GM23338 (cell line): ENCODE results near the gene PIEZO2. TPM values are rescaled to one million over a fixed set of nuclear protein-coding genes. Genes with fewer than 3 reads are reported as not detected.

Experiments
- ATAC-seq: fragments of 200-7000 bp; cut with Tn5 transposase; 3 replicates; pipeline ENCODE4 v1.9.1; 2020
- DNase-seq: peaks from one replicate; pipeline ENCODE4 v3.0.0-alpha.2; 2015; ENCODE audit warnings: low spot score
- H2AFZ ChIP-seq: fragments of 200-600 bp; sonication (generic); 2 replicates; pipeline ENCODE4 v1.8.0; 2016; ENCODE audit warnings: antibody characterized with exemption, mild to moderate bottlenecking, moderate library complexity
- H3F3A ChIP-seq: fragments of 200-600 bp; sonication (generic); replicated peaks from 2 replicates; pipeline ENCODE4 v1.8.0; 2017; ENCODE audit warnings: antibody characterized with exemption, mixed run types, low read depth
- H3K27ac ChIP-seq: fragments of 200-600 bp; sonication (generic); 2 replicates; pipeline ENCODE4 v1.6.1; 2016; ENCODE audit warnings: low read depth
- H3K27me3 ChIP-seq: fragments of 200-600 bp; sonication (generic); 2 replicates; pipeline ENCODE4 v1.8.0; 2016; ENCODE audit warnings: mild to moderate bottlenecking, mixed run types, moderate library complexity; ENCODE audit not compliant: insufficient read depth
- H3K36me3 ChIP-seq: fragments of 200-600 bp; sonication (generic); 2 replicates; pipeline ENCODE4 v1.8.0; 2016; ENCODE audit warnings: mild to moderate bottlenecking; ENCODE audit not compliant: insufficient read depth
- H3K4me1 ChIP-seq: fragments of 200-600 bp; sonication (generic); 2 replicates; pipeline ENCODE4 v1.8.0; 2016; ENCODE audit warnings: mild to moderate bottlenecking, moderate library complexity; ENCODE audit not compliant: insufficient read depth
- H3K4me2 ChIP-seq: fragments of 200-600 bp; sonication (generic); 2 replicates; pipeline ENCODE4 v1.7.1; 2017; ENCODE audit warnings: mixed run types
- H3K4me3 ChIP-seq: fragments of 200-600 bp; sonication (generic); 2 replicates; pipeline ENCODE4 v1.6.1; 2016; ENCODE audit warnings: mixed run types
- H3K79me2 ChIP-seq: fragments of 200-600 bp; sonication (generic); replicated peaks from 2 replicates; pipeline ENCODE4 v1.8.0; 2017; ENCODE audit warnings: mild to moderate bottlenecking; ENCODE audit not compliant: insufficient read depth
- H3K9me2 ChIP-seq: fragments of 200-600 bp; sonication (generic); 2 replicates; pipeline ENCODE4 v1.8.0; 2017; ENCODE audit not compliant: insufficient read depth
- H4K20me1 ChIP-seq: fragments of 200-600 bp; sonication (generic); replicated peaks from 2 replicates; pipeline ENCODE4 v1.8.0; 2017; ENCODE audit warnings: mild to moderate bottlenecking; ENCODE audit not compliant: insufficient read depth
- H3K27ac Mint-ChIP-seq: 2 replicates; pipeline ENCODE4 v1.8.0; 2020; ENCODE audit warnings: inconsistent platforms, mild to moderate bottlenecking, moderate library complexity, mixed read lengths
- H3K27me3 Mint-ChIP-seq: 3 replicates; pipeline ENCODE4 v1.8.0; 2022; ENCODE audit warnings: low read depth, mild to moderate bottlenecking, moderate library complexity, mixed read lengths, inconsistent platforms; ENCODE audit not compliant: insufficient read depth, poor library complexity
- H3K36me3 Mint-ChIP-seq: 3 replicates; pipeline ENCODE4 v1.8.0; 2021; ENCODE audit warnings: low read depth, mild to moderate bottlenecking, inconsistent platforms, moderate library complexity, mixed read lengths
- H3K4me1 Mint-ChIP-seq: 3 replicates; pipeline ENCODE4 v1.8.0; 2020; ENCODE audit warnings: mild to moderate bottlenecking, inconsistent platforms, mixed read lengths
- H3K4me3 Mint-ChIP-seq: 3 replicates; pipeline ENCODE4 v1.8.0; 2021; ENCODE audit warnings: moderate library complexity, mild to moderate bottlenecking, inconsistent platforms, mixed read lengths
- H3K9me3 Mint-ChIP-seq: 3 replicates; pipeline ENCODE4 v1.8.0; 2020; ENCODE audit warnings: moderate library complexity, mild to moderate bottlenecking, inconsistent platforms, mixed read lengths
- CREB1 ChIP-seq: fragments of 250-450 bp; sonication (Bioruptor Pico); IDR thresholded peaks from 2 replicates; pipeline ENCODE4 v1.5.0; 2020; ENCODE audit warnings: low read depth, mild to moderate bottlenecking, moderate library complexity
- EZH2phosphoT487 ChIP-seq: fragments of 200-600 bp; sonication (generic); IDR thresholded peaks from one replicate; pipeline ENCODE4 v1.8.1; 2018; ENCODE audit warnings: antibody characterized with exemption; ENCODE audit not compliant: unreplicated experiment
- JUNB ChIP-seq: IDR thresholded peaks from one replicate; pipeline ENCODE4 v1.6.1; 2016; ENCODE audit warnings: antibody characterized with exemption; ENCODE audit not compliant: unreplicated experiment
- NANOG ChIP-seq: IDR thresholded peaks from 2 replicates; pipeline ENCODE4 v1.6.1; 2016; ENCODE audit warnings: antibody characterized with exemption, borderline replicate concordance
- REST ChIP-seq: IDR thresholded peaks from one replicate; pipeline ENCODE4 v1.6.1; 2018; ENCODE audit warnings: antibody characterized with exemption; ENCODE audit not compliant: unreplicated experiment
- STAT1 ChIP-seq: IDR thresholded peaks from one replicate; pipeline ENCODE4 v1.6.1; 2016; ENCODE audit warnings: antibody characterized with exemption; ENCODE audit not compliant: unreplicated experiment
- ZNF114 ChIP-seq: fragments of 250-450 bp; sonication (Bioruptor Pico); IDR thresholded peaks from 2 replicates; pipeline ENCODE4 v1.5.0; 2020; ENCODE audit warnings: mild to moderate bottlenecking, moderate library complexity
- ZNF331 ChIP-seq: fragments of 250-450 bp; sonication (Bioruptor Pico); IDR thresholded peaks from 2 replicates; pipeline ENCODE4 v1.5.0; 2020; ENCODE audit warnings: low read depth, mild to moderate bottlenecking, moderate library complexity
- ZNF462 ChIP-seq: fragments of 250-450 bp; sonication (Bioruptor Pico); IDR thresholded peaks from 2 replicates; pipeline ENCODE4 v1.5.0; 2020; ENCODE audit warnings: mild to moderate bottlenecking, moderate library complexity
- polyA plus RNA-seq: library from polyadenylated mRNA; unstranded; fragments of >200 nt; fragmentation: Nextera tagmentation; extraction: Ambion mirVana; gene quantifications from 2 replicates; pipeline ENCODE4 v1.2.1, GENCODE V29; 2016
- total RNA-seq: library from RNA; depleted of rRNA; stranded (reverse); fragments of >200 nt; shearing (Covaris generic); gene quantifications from 2 replicates; pipeline ENCODE4 v1.2.3, GENCODE V29; 2014
- TF ChIP-seq, protein P1 (sequence below): IDR thresholded peaks from 2 replicates; pipeline ENCODE4 v1.6.1; 2016; ENCODE audit warnings: antibody characterized with exemption
- TF ChIP-seq, protein P2 (sequence below), 2 experiments: fragments of 200-600 bp in 1 of 2; sonication (generic) in 1 of 2; conservative IDR thresholded peaks; 2 replicates each; pipeline versions ENCODE4 v1.5.1 to v1.6.1; 2016 to 2017; ENCODE audit warnings: antibody characterized with exemption in 2 of 2, low read depth in 2 of 2, mild to moderate bottlenecking in 2 of 2, moderate library complexity in 1 of 2

PIEZO2 gene
- total and polyA plus RNA-seq, 2 experiments from 2014 or later, result 4.8 to 8.2 TPM

- Histone ChIP-seq H2AFZ (no peak overlapping the region), H3K79me2 (no peaks in the 10 kb centered on the region), H3K27me3 (no peaks in the 10 kb centered on the region), H3K4me2 (no peak overlapping the region), H3F3A (no peaks in the 10 kb centered on the region), H3K36me3 (no peaks in the 10 kb centered on the region), H3K27ac (no peak overlapping the region), H3K4me1 (no peaks in the 10 kb centered on the region), H4K20me1 (no peaks in the 10 kb centered on the region), H3K4me3 (no peak overlapping the region), H3K9me2 (no peaks in the 10 kb centered on the region)
- ATAC-seq, result no peak
- Mint-ChIP-seq H3K27ac (no peak overlapping the region), H3K4me3 (no peak overlapping the region), H3K4me1 (no peaks in the 10 kb centered on the region), H3K36me3 (peaks cover 14% of the 10 kb centered on the region), H3K27me3 (peaks cover 7% of the 10 kb centered on the region), H3K9me3 (peaks cover 4% of the 10 kb centered on the region)
- TF ChIP-seq, protein P1, sequence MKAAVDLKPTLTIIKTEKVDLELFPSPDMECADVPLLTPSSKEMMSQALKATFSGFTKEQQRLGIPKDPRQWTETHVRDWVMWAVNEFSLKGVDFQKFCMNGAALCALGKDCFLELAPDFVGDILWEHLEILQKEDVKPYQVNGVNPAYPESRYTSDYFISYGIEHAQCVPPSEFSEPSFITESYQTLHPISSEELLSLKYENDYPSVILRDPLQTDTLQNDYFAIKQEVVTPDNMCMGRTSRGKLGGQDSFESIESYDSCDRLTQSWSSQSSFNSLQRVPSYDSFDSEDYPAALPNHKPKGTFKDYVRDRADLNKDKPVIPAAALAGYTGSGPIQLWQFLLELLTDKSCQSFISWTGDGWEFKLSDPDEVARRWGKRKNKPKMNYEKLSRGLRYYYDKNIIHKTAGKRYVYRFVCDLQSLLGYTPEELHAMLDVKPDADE, result no peak
- no peak for TF ChIP-seq CREB1 (CRISPR knock-in tag)
- TF ChIP-seq EZH2phosphoT487, result no peak
- TF ChIP-seq ZNF114, result no peak
- TF ChIP-seq STAT1, result no peak
- no peak for TF ChIP-seq ZNF331 (CRISPR knock-in tag)
- no peak for TF ChIP-seq JUNB
- TF ChIP-seq, protein P2, sequence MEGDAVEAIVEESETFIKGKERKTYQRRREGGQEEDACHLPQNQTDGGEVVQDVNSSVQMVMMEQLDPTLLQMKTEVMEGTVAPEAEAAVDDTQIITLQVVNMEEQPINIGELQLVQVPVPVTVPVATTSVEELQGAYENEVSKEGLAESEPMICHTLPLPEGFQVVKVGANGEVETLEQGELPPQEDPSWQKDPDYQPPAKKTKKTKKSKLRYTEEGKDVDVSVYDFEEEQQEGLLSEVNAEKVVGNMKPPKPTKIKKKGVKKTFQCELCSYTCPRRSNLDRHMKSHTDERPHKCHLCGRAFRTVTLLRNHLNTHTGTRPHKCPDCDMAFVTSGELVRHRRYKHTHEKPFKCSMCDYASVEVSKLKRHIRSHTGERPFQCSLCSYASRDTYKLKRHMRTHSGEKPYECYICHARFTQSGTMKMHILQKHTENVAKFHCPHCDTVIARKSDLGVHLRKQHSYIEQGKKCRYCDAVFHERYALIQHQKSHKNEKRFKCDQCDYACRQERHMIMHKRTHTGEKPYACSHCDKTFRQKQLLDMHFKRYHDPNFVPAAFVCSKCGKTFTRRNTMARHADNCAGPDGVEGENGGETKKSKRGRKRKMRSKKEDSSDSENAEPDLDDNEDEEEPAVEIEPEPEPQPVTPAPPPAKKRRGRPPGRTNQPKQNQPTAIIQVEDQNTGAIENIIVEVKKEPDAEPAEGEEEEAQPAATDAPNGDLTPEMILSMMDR (conservative IDR thresholded peaks at IDR 0.05; ENCODE audit: low read depth in 2 of 2), result no peak
- TF ChIP-seq NANOG, result no peak
- TF ChIP-seq ZNF462, result no peak
- no peak for TF ChIP-seq REST
- no peak for DNase-seq
Measured at GRCh38 chr18:10724666-10725065, 424.7 kb downstream of the PIEZO2 start.
